ENCODE data around the gene RNF11. TPM values are rescaled to one million over a fixed set of nuclear protein-coding genes. Genes with fewer than 3 reads are reported as not detected.

The RNF11 gene
- polyA plus RNA-seq, 3 donors from 2014 or later, result 32.7 to 52.4 (median 38.0) TPM

DNA sequence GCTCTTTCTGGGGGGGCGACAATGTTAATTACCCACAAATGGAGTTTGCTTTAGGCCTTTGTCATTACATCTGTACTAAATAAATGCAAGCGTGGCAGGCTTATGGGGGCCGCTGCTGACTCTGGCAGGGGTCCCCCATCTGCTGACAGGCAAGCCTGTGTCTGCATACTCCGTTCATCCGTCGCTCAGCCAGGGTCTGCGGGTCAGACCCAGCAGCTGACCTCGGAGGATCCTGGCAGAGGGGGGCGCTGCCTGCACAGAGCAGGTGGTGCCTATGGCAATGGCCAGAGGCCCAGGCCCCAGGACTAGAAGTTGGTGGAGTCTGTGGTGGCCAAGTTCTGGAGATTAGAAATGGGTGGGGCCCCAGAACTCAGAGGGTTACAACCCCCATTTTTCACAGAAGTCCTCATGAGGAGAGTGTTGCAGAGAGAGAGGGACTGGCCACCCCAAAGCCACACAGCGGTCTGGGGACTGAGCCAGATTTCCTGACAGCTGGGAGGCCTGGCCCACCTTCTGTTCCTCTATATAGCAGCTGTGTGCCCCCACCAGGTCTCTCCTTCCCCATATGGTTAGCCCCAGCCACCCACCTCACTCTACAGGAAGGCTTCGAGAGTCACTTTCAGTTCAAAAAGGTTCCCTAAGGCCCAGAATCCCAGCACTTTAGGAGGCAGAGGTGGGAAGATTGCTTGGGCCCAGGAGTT lies 63.3 kb downstream of the RNF11 start:
- no peak overlapping the region for H3K27ac Mint-ChIP-seq

DNA sequence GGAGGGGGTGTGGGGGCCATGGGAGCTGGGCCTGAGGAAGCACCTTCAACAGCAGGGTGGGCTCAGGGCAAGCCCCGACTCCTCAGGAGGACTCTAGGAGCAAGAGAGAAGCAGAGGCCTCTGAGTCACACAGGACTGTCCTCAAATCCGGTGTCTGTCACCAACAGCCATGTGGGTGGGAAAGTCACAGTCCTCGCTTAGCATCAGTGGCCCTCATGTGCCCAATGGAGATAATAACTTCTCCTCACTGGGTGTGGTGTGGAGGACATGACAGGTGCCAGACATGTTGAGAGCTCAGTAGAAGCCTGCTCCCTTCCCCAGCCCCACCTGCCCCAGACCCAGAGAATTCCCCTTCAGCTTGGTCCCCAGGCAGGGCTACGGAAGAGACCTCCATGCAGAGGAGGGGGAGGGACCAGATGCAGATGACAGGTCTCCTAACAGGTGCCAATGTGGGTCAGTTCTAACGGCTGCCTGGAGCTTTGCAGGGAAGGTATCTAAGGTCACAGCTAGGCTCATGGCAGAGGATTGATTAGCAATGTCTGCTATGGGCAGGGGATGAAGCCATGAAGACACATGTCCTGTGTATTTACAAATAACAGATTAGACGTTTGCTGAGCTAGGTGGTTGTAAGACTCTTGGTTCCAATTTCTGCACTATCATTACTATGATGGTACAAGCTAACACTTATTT lies 64.1 kb downstream of the RNF11 start:
- no peak for DNase-seq
- Mint-ChIP-seq H3K4me3 (no peak overlapping the region), H3K9me3 (no peaks in the 10 kb centered on the region), H3K27me3 (ENCODE audit: low read depth in 3 of 3) (peaks cover 2 to 5% (median 4%) of the 10 kb centered on the region in 3 donors), H3K27ac (no peak overlapping the region), H3K36me3 (no peaks in the 10 kb centered on the region), H3K4me1 (peaks cover 17 to 22% of the 10 kb centered on the region in 2 donors)

More for the DNA sequence above, 63.3 kb downstream of the RNF11 start:
- DNase-seq, result no peak
- H3K36me3 Mint-ChIP-seq, result no peaks in the 10 kb centered on the region
- no peaks in the 10 kb centered on the region for H3K9me3 Mint-ChIP-seq
- H3K27me3 Mint-ChIP-seq (ENCODE audit: low read depth in 3 of 3), result peaks cover 2 to 5% (median 4%) of the 10 kb centered on the region in 3 donors
- H3K4me1 Mint-ChIP-seq, result peaks cover 22 to 28% of the 10 kb centered on the region in 2 donors
- no peak overlapping the region for H3K4me3 Mint-ChIP-seq

DNA sequence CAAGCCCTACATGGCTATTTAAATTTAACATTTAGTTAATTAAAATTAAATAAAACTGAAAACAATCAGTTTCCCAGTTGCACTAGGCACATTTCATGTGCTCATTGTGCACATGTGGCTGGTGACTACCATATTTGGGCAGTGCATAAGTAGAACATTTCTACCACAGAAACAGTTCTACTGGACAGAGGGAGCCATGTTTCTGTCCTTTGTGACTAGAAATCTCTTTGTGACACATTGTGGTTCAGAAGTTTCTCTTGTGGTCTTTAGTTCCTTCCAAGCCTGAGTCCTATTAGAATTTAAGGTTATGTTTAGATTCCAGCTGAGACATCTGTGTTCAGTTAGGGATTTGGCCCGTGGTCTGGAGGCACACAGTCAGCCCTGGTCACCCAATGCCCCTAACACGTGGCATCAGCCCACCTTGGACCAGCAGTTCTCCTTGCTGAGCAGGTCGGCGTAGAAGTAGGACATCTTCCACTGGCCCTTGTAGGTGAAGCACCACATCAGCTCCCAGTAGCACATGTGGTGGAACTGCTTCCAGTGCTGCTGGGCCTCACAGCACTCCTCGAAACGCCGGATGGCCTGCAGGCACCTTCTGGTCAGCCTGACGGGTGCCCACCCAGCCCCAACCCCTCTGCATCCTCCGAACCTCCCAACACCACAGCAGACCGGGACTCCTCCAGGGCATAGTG lies 65.2 kb downstream of the RNF11 start:
- DNase-seq, result no peak
- H3K27me3 Mint-ChIP-seq (ENCODE audit: low read depth in 3 of 3), result peaks cover 2 to 5% (median 4%) of the 10 kb centered on the region in 3 donors
- H3K27ac Mint-ChIP-seq, result no peak overlapping the region
- peaks cover 10 to 13% of the 10 kb centered on the region in 2 donors for H3K4me1 Mint-ChIP-seq
- H3K4me3 Mint-ChIP-seq, result no peak overlapping the region
- no peaks in the 10 kb centered on the region for H3K9me3 Mint-ChIP-seq
- H3K36me3 Mint-ChIP-seq, result no peaks in the 10 kb centered on the region

DNA sequence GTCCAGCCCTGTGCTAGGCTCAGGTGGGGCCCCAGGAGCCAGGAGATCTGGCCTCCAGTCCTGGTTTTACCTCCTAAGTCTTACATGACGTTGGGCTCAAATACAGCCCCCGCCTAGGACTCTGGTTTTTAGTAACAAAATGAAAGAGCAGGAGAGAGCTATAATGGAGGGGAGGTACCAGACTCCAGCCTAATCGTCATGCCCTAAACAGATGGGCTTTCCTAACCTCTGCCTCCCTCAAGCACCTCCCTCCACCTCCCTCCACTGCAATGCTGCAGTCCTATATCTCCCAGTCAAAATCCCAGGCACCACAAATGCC lies 65.7 kb downstream of the RNF11 start:
- Mint-ChIP-seq H3K9me3 (no peaks in the 10 kb centered on the region), H3K4me1 (peaks cover 5 to 10% of the 10 kb centered on the region in 2 donors), H3K27me3 (ENCODE audit: low read depth in 3 of 3) (peaks cover 2 to 5% (median 5%) of the 10 kb centered on the region in 3 donors), H3K36me3 (no peaks in the 10 kb centered on the region), H3K4me3 (no peak overlapping the region), H3K27ac (no peak overlapping the region)
- DNase-seq, result no peak

DNA sequence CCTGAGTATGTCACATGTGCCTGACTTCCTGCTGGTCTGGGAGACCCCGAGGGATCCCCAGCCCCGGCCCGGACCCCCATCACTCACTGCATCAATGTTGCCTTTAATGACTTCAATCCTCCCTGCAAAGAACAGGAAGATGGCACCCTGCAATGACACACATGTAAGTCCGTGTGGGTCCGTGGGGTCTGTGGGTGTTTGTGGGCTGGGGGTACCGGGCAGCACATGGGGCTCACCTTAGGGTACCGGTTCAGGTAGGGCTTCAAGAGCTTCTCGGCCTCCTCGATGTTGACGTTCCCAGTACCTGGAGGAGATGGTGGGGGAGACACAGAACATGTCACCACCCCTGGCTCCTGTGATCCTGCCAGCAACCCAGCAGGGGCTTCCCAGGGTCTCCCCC lies 66.2 kb downstream of the RNF11 start:
- no peak for DNase-seq
- H3K9me3 Mint-ChIP-seq, result no peaks in the 10 kb centered on the region
- no peak overlapping the region for H3K4me3 Mint-ChIP-seq
- peaks cover 2 to 5% (median 5%) of the 10 kb centered on the region in 3 donors for H3K27me3 Mint-ChIP-seq (ENCODE audit: low read depth in 3 of 3)
- H3K4me1 Mint-ChIP-seq, result peaks cover 2 to 10% of the 10 kb centered on the region in 2 donors
- H3K36me3 Mint-ChIP-seq, result no peaks in the 10 kb centered on the region
- H3K27ac Mint-ChIP-seq, result no peak overlapping the region

DNA sequence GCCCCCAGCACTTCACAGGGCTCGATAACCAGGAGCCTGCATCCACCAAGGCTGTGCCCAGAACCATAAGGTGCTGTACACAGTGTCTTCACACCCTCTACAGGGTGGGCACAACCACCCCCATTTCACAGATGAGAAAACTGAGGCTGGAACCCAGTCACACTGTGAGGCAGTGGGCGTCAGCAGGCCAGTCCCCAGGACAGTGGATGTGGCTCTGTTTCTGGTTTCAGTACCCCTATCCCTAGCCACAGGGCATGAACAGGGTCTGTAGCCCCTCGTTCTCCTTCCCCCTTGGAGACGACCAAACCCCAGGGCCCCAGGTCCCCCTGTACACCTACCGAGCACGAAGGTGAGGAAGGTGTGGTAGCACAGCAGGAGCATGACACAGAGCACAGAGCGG lies 66.7 kb downstream of the RNF11 start:
- Mint-ChIP-seq H3K4me1 (peaks cover 0 to 5% of the 10 kb centered on the region in 2 donors), H3K36me3 (peaks cover 0 to under 1% (median 0%) of the 10 kb centered on the region in 3 donors), H3K9me3 (no peaks in the 10 kb centered on the region), H3K27ac (no peak overlapping the region), H3K4me3 (no peak overlapping the region), H3K27me3 (ENCODE audit: low read depth in 3 of 3) (peaks cover 2 to 4% (median 3%) of the 10 kb centered on the region in 3 donors)
- DNase-seq, result no peak

DNA sequence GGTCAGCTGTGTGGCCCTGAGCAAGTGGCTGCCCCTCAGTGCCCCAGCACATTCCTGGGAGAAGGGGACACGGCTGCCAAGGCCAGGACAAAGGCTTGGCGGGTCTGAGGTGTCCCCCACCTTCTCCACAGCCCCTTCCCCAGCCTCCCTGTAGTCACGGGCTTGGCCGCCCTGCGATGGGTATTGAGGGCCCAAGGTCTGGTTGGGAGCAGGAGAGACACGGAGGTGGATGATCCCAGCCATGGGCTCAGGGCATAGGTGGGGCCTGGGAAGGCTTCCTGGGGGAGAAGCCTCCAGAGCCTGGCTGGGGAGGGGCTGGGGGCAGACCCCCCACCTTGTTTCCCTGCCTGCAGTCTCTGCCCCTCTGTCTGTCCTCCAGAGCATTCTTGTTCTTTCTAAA lies 67.2 kb downstream of the RNF11 start:
- Mint-ChIP-seq H3K9me3 (no peaks in the 10 kb centered on the region), H3K27ac (peak overlapping the region in 1 of 6 donors; percentile 58), H3K4me1 (no peaks in the 10 kb centered on the region), H3K4me3 (no peak overlapping the region), H3K36me3 (peaks cover 0 to 3% (median 0%) of the 10 kb centered on the region in 3 donors), H3K27me3 (ENCODE audit: low read depth in 3 of 3) (peaks cover 2 to 3% (median 3%) of the 10 kb centered on the region in 3 donors)
- no peak for DNase-seq

DNA sequence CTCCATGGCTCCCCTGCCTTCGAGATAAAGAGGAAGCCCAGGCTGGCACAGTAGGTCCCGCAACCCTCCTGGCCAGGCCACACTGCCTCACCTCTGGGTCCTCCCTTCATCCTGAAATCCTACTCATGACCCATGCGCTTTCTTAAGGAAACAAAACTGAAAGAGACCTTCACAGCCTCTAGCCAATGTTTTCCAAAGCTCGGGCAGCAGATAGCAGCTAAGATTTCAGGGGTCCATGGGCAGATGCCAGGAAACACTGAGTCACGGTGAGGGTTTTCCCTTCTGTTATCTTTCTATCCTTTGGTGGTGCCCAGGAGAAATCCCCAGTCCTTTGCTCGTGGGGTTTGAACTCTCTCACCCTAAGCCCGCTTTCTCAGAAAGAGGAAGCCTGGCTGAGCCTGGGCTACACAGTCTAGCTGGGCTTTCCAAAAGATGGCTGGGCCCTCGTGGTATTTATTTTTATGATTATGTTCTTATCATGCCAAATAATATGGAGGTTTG lies 67.7 kb downstream of the RNF11 start:
- Mint-ChIP-seq H3K27me3 (ENCODE audit: low read depth in 3 of 3) (peaks cover 2 to 3% (median 3%) of the 10 kb centered on the region in 3 donors), H3K4me3 (no peak overlapping the region), H3K36me3 (peaks cover 0 to 3% (median 0%) of the 10 kb centered on the region in 3 donors), H3K4me1 (no peaks in the 10 kb centered on the region), H3K9me3 (no peaks in the 10 kb centered on the region), H3K27ac (peak overlapping the region in 1 of 6 donors; percentile 58)
- no peak for DNase-seq

DNA sequence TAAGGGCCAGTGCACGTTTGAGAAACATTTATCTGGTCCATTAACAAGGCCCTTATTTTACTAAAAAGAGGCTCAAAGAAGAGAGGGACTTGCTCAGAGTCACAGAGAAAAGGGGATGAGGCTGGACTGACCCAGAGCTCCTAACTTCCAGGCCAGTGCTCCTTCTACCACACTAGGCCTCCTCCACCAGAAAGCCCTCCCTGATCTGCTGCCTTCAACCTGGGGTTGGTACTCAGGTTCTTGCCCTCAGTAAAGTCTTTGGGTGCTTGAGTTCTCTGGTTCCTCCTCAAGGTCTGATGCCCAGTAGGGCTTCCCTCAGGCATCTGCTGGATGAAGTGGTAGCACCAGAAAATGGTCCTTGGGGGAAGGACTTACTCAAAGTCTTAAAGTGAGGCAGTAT lies 68.3 kb downstream of the RNF11 start:
- no peak overlapping the region for H3K27ac Mint-ChIP-seq
- peaks cover 2 to 5% (median 3%) of the 10 kb centered on the region in 3 donors for H3K27me3 Mint-ChIP-seq (ENCODE audit: low read depth in 3 of 3)
- H3K9me3 Mint-ChIP-seq, result no peaks in the 10 kb centered on the region
- peaks cover 0 to 3% (median 0%) of the 10 kb centered on the region in 3 donors for H3K36me3 Mint-ChIP-seq
- H3K4me3 Mint-ChIP-seq, result no peak overlapping the region
- H3K4me1 Mint-ChIP-seq, result no peaks in the 10 kb centered on the region
- no peak for DNase-seq

DNA sequence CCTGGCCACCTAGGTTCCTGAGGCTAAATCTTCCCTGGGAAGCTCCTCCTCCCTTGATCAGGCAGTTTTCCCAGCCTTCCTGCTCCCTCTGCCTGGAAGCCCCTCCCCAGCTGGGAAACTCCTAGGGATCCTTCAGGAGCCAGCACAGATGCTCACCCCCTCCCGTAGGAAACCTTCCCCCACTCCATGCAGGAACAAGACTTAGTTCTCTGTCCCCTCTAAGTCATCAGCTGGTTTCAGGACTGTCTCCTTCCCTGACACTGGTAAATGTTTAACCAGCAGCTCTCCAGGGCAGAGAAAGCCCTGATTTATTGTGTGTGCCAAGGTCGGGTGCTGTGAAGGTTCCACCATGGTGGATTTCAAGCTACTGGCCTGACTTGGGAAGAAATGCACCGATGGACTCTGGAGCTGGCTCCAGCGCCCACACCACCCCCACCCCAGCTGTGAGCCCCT lies 69.3 kb downstream of the RNF11 start:
- peaks cover 0 to 3% (median 0%) of the 10 kb centered on the region in 3 donors for H3K36me3 Mint-ChIP-seq

DNA sequence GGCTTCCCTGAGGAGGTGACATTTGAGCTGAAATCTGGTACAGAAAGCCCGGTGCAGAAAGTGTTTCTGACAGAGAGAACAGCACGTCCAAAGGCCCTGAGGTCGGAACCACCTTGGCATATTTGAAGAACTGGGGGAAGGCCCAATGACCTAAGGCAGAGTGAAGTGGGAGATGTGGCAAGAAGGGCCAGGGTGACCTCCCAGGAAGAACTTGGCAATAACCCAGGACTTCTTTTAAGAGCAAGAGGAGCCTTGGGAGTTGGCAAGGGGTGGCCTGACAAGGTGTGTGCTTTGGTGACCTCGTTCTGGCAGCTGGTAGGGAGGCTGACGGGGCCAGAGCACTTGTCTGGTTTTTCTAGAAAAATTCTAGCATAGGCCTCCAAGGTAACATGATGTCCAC lies 70.9 kb downstream of the RNF11 start:
- H3K4me1 Mint-ChIP-seq, result no peaks in the 10 kb centered on the region
- peaks cover 2 to 4% (median 2%) of the 10 kb centered on the region in 3 donors for H3K27me3 Mint-ChIP-seq (ENCODE audit: low read depth in 3 of 3)
- no peak overlapping the region for H3K4me3 Mint-ChIP-seq
- peaks cover 0 to 3% (median 0%) of the 10 kb centered on the region in 3 donors for H3K36me3 Mint-ChIP-seq
- H3K27ac Mint-ChIP-seq, result no peak overlapping the region
- no peak for DNase-seq
- H3K9me3 Mint-ChIP-seq, result no peaks in the 10 kb centered on the region

More for the DNA sequence above, 69.3 kb downstream of the RNF11 start:
- no peak for DNase-seq
- Mint-ChIP-seq H3K4me1 (no peaks in the 10 kb centered on the region), H3K27ac (no peak overlapping the region), H3K27me3 (ENCODE audit: low read depth in 3 of 3) (peaks cover 3 to 7% (median 4%) of the 10 kb centered on the region in 3 donors), H3K9me3 (no peaks in the 10 kb centered on the region), H3K4me3 (no peak overlapping the region)

DNA sequence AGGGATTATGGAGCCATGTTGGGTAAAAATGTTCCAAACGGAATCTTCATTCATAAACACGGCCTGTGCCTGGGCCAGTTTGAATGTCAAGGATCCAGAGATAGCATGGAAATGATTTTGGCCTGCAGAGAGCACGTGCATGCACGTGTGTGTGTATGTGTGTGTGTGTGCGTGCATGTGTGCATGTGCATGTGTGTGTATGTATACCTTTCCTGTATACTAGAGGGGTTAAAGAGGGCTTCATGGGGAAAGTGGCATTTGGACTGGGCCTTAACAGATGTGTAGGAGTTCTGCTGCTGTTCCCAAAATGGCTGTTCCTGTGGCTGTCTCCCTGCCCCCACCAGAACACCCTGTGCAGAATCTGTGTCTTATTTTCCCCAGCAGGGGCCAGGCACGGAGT lies 72.6 kb downstream of the RNF11 start:
- H3K27ac Mint-ChIP-seq, result no peak overlapping the region
- H3K27me3 Mint-ChIP-seq (ENCODE audit: low read depth in 3 of 3), result peaks cover 2 to 4% (median 3%) of the 10 kb centered on the region in 3 donors
- H3K36me3 Mint-ChIP-seq, result peaks cover 0 to 3% (median 0%) of the 10 kb centered on the region in 3 donors
- H3K4me1 Mint-ChIP-seq, result no peaks in the 10 kb centered on the region
- H3K4me3 Mint-ChIP-seq, result no peak overlapping the region
- H3K9me3 Mint-ChIP-seq, result no peaks in the 10 kb centered on the region
- DNase-seq, result no peak

DNA sequence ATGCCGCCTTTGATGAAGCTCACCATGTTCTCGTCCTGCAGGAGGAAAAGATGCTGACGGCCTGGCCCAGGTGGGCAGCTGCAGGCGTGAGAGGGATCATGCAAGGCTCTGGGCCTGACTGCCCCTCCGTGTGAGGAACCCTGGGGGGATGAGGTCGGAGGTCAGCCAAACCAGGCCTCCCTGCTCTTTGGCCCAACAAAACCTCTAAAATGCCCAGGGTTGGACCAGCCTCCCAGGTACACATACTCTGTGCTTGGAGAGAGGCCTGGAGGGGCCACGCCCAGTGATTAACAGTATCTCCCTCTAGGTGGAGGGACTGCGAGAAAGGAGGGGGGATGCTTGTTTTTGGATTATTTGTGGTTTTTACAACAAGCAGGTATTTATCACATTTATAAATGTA lies 73.2 kb downstream of the RNF11 start:
- peaks cover 0 to 3% (median 0%) of the 10 kb centered on the region in 3 donors for H3K36me3 Mint-ChIP-seq
- H3K4me3 Mint-ChIP-seq, result no peak overlapping the region
- no peak overlapping the region for H3K27ac Mint-ChIP-seq
- no peaks in the 10 kb centered on the region for H3K9me3 Mint-ChIP-seq
- DNase-seq, result no peak
- H3K27me3 Mint-ChIP-seq (ENCODE audit: low read depth in 3 of 3), result peaks cover 2 to 4% (median 3%) of the 10 kb centered on the region in 3 donors
- H3K4me1 Mint-ChIP-seq, result no peaks in the 10 kb centered on the region

Data from immature natural killer cell (primary cell).